Testis (tissue), 2 donors: Measurements from ENCODE around the gene DMC1.

Experiments
- POLR2A ChIP-seq: fragments of 450-650 bp; IDR thresholded peaks from one replicate; pipeline ENCODE4 v1.6.1; 2017; ENCODE audit warnings: antibody characterized with exemption, mild to moderate bottlenecking, moderate library complexity
- TF ChIP-seq, protein P1 (sequence below), 3 experiments: fragments of 450-650 bp in 2 of 3; fragments of 200-600 bp in 1 of 3; sonication (generic) in 1 of 3; IDR thresholded peaks; one replicate each; pipeline ENCODE4 v1.5.1; 2016 to 2019; ENCODE audit warnings: antibody characterized with exemption in 3 of 3, mild to moderate bottlenecking in 2 of 3, moderate library complexity in 1 of 3

DNA sequence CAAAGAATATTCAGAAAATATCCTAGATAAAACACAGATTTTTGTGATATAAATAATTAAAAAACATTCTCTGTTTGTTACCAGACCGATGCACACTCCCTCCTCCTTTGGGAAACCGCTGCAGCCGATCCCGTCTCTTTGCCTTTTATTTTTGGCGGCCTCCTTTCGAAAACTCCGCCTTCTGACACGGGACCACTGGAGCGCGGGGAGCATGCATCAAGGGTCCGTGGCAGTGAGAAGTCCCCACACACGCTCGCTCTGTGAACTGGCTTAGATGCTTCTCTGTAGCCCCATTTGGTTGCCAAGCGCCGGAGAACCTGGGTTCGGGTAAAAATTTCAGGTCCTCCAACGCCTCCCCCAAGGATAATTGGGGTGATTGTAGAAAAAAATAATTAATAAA lies 80.8 kb downstream of the DMC1 start:
- TF ChIP-seq, protein P1, sequence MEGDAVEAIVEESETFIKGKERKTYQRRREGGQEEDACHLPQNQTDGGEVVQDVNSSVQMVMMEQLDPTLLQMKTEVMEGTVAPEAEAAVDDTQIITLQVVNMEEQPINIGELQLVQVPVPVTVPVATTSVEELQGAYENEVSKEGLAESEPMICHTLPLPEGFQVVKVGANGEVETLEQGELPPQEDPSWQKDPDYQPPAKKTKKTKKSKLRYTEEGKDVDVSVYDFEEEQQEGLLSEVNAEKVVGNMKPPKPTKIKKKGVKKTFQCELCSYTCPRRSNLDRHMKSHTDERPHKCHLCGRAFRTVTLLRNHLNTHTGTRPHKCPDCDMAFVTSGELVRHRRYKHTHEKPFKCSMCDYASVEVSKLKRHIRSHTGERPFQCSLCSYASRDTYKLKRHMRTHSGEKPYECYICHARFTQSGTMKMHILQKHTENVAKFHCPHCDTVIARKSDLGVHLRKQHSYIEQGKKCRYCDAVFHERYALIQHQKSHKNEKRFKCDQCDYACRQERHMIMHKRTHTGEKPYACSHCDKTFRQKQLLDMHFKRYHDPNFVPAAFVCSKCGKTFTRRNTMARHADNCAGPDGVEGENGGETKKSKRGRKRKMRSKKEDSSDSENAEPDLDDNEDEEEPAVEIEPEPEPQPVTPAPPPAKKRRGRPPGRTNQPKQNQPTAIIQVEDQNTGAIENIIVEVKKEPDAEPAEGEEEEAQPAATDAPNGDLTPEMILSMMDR (IDR thresholded peaks at IDR 0.05): no peak
- no peak for TF ChIP-seq POLR2A
